HG03196 (cell line): ENCODE data around the gene NMB.
"Not testable (repeated sequence)": the region's sequence is repeated elsewhere in the genome, so short reads cannot be mapped to it uniquely, and the experiment has no call there.

Experiments used
- ATAC-seq: cut with Tn5 transposase; IDR thresholded peaks from one replicate; pipeline ENCODE4 v1.9.1; 2021; ENCODE audit not compliant: unreplicated experiment

The NMB gene

GRCh38 chr15:84656972-84657371, 1.0 kb downstream of the NMB start:
- ATAC-seq: no peak

- peak; percentile 39 for ATAC-seq
Observed at GRCh38 chr15:84654689-84655453, 3.1 kb downstream of the NMB start.

GRCh38 chr15:84653910-84654688, 3.9 kb downstream of the NMB start, which contains the start of gene WDR73:
TSS of gene WDR73 (minus strand) at chr15:84654283. CDS start at chr15:84654274, 9 bp downstream.
- ATAC-seq: peak; percentile 79

- ATAC-seq: no peak
Observed at GRCh38 chr15:84653584-84653909, 4.5 kb downstream of the NMB start.

- no peak for ATAC-seq
Observed at GRCh38 chr15:84649706-84650105, 8.3 kb downstream of the NMB start.

- ATAC-seq: no peak
Observed at GRCh38 chr15:84648539-84648938, 9.5 kb downstream of the NMB start.

- ATAC-seq: no peak
Observed at GRCh38 chr15:84647726-84648125, 10.3 kb downstream of the NMB start.

GRCh38 chr15:84645997-84646396, 12.0 kb downstream of the NMB start:
- no peak for ATAC-seq

- ATAC-seq: no peak
Observed at GRCh38 chr15:84645496-84645895, 12.5 kb downstream of the NMB start.

GRCh38 chr15:84643838-84644237, 14.2 kb downstream of the NMB start:
- no peak for ATAC-seq

GRCh38 chr15:84642640-84643039, 15.4 kb downstream of the NMB start:
- not testable (repeated sequence) for ATAC-seq

GRCh38 chr15:84641871-84642270, 16.1 kb downstream of the NMB start:
- not testable (repeated sequence) for ATAC-seq

- ATAC-seq: no peak
Observed at GRCh38 chr15:84638103-84638502, 19.9 kb downstream of the NMB start.

GRCh38 chr15:84634228-84634837, 23.7 kb downstream of the NMB start:
- ATAC-seq: no peak

GRCh38 chr15:84633311-84634227, 24.4 kb downstream of the NMB start:
- ATAC-seq: peak; percentile 38

- ATAC-seq: no peak
Observed at GRCh38 chr15:84631706-84632272, 26.2 kb downstream of the NMB start.

- no peak for ATAC-seq
Observed at GRCh38 chr15:84629033-84629432, 29.0 kb downstream of the NMB start.

GRCh38 chr15:84625123-84625522, 32.9 kb downstream of the NMB start:
- no peak for ATAC-seq

- no peak for ATAC-seq
Observed at GRCh38 chr15:84624359-84624758, 33.6 kb downstream of the NMB start.

GRCh38 chr15:84621358-84621979, 36.5 kb downstream of the NMB start:
- no peak for ATAC-seq
